ENCODE measurements around the gene USP12. TPM values are rescaled to one million over a fixed set of nuclear protein-coding genes. Genes with fewer than 3 reads are reported as not detected.

USP12 gene
- total RNA-seq, 1 donor from 2014 or later: 19.7 TPM

DNA sequence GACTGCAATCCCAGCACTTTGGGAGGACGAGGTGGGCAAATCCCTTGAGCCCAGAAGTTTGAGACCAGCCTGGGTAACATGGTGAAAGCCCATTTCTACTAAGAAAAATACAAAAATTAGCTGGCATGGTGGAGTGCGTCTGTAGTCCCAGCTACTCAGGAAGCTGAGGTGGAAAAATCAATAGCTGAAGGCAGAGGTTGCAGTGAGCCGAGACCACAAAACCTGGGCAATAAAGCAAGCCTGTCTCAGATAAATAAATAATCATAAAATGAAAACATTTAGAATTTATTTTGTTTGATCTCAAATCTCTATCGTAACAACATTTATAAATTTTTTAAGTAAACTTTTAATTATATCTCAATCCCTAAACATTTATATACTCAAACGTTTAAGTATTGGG, 36.6 kb downstream of the USP12 start:
- no peaks in the 10 kb centered on the region for H3K27me3 ChIP-seq
- no peaks in the 10 kb centered on the region for H3K4me1 ChIP-seq
- no peaks in the 10 kb centered on the region for H3K36me3 ChIP-seq
- Mint-ChIP-seq H3K36me3 (peaks cover 34% of the 10 kb centered on the region), H3K27me3 (ENCODE audit: insufficient read depth, low read depth) (no peaks in the 10 kb centered on the region), H3K27ac (no peak overlapping the region), H3K9me3 (peaks cover 26% of the 10 kb centered on the region), H3K4me1 (no peaks in the 10 kb centered on the region), H3K4me3 (no peak overlapping the region)
- DNase-seq (ENCODE audit: low spot score): no peak
- no peak overlapping the region for H3K27ac ChIP-seq
- no peak overlapping the region for H3K4me2 ChIP-seq
- peaks cover 13% of the 10 kb centered on the region for H4K20me1 ChIP-seq (ENCODE audit: low read depth)
- H3F3A ChIP-seq (ENCODE audit: low read depth): no peaks in the 10 kb centered on the region
- H3K9ac ChIP-seq: no peak overlapping the region
- peaks cover 100% of the 10 kb centered on the region for H3K79me2 ChIP-seq (ENCODE audit: low read depth)
- TF ChIP-seq, protein P1, sequence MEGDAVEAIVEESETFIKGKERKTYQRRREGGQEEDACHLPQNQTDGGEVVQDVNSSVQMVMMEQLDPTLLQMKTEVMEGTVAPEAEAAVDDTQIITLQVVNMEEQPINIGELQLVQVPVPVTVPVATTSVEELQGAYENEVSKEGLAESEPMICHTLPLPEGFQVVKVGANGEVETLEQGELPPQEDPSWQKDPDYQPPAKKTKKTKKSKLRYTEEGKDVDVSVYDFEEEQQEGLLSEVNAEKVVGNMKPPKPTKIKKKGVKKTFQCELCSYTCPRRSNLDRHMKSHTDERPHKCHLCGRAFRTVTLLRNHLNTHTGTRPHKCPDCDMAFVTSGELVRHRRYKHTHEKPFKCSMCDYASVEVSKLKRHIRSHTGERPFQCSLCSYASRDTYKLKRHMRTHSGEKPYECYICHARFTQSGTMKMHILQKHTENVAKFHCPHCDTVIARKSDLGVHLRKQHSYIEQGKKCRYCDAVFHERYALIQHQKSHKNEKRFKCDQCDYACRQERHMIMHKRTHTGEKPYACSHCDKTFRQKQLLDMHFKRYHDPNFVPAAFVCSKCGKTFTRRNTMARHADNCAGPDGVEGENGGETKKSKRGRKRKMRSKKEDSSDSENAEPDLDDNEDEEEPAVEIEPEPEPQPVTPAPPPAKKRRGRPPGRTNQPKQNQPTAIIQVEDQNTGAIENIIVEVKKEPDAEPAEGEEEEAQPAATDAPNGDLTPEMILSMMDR (IDR thresholded peaks at IDR 0.05): no peak
- TF ChIP-seq EZH2phosphoT487 (IDR thresholded peaks at IDR 0.05) (no peak), EZH2 (IDR thresholded peaks at IDR 0.05) (no peak)
- no peak overlapping the region for H3K4me3 ChIP-seq
- H2AFZ ChIP-seq (replicated peaks): no peak overlapping the region
- no peaks in the 10 kb centered on the region for H3K9me3 ChIP-seq (ENCODE audit: low read depth)

DNA sequence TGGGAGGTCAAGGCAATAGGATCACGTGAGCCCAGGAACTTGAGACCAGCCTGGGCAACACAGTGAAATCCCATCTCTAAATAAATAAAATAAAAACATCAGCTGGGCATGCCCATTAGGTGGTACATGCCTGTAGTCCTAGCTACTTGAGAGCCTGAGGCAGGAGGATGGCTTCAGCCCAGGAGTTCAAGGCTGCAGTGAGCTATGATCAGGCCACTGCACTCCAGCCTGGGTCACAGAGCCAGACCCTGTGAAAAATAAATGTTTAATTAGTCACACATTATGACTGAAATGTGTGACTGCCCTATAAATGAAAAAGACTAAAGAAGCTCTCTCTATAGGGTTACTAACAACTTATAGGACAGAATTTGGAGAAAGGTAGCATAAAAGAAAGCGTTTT, 37.7 kb downstream of the USP12 start:
- Histone ChIP-seq H3F3A (ENCODE audit: low read depth) (no peaks in the 10 kb centered on the region), H3K4me1 (no peaks in the 10 kb centered on the region), H3K4me2 (no peak overlapping the region), H3K27me3 (no peaks in the 10 kb centered on the region), H4K20me1 (ENCODE audit: low read depth) (peaks cover 13% of the 10 kb centered on the region), H2AFZ (replicated peaks) (no peak overlapping the region), H3K27ac (no peak overlapping the region), H3K9me3 (ENCODE audit: low read depth) (no peaks in the 10 kb centered on the region), H3K4me3 (no peak overlapping the region), H3K36me3 (no peaks in the 10 kb centered on the region), H3K9ac (no peak overlapping the region), H3K79me2 (ENCODE audit: low read depth) (peaks cover 100% of the 10 kb centered on the region)
- Mint-ChIP-seq H3K9me3 (peaks cover 29% of the 10 kb centered on the region), H3K4me3 (no peak overlapping the region), H3K4me1 (no peaks in the 10 kb centered on the region), H3K27ac (no peak overlapping the region), H3K36me3 (peaks cover 33% of the 10 kb centered on the region), H3K27me3 (ENCODE audit: insufficient read depth, low read depth) (no peaks in the 10 kb centered on the region)
- TF ChIP-seq EZH2 (IDR thresholded peaks at IDR 0.05) (no peak), EZH2phosphoT487 (IDR thresholded peaks at IDR 0.05) (no peak)
- TF ChIP-seq, protein P1 (IDR thresholded peaks at IDR 0.05): no peak
- no peak for DNase-seq (ENCODE audit: low spot score)

DNA sequence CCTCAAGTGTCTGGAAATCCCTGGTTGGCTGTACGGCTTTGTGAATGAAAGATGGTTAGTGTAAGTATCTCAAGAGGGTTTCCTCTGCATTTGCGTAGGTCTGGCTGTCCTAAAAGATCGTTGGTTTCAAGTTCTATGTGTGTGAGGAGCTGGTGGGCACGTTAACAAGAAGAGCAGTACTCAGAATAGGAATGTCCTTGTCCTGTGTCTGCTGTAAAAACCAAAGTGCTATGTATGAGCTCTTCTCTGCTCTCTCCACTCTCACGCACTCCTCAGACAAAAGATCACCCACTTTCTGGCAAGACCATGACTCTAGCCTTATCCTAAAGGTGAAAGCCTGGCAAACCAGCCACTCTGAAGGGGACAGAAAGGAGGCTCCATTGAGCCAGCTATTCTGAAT, 39.1 kb downstream of the USP12 start:
- H3K27ac ChIP-seq: no peak overlapping the region
- no peaks in the 10 kb centered on the region for H3K27me3 Mint-ChIP-seq (ENCODE audit: insufficient read depth, low read depth)

More for the DNA sequence above, 39.1 kb downstream of the USP12 start:
- Histone ChIP-seq H3K4me2 (no peak overlapping the region), H3K9ac (no peak overlapping the region), H3K4me3 (no peak overlapping the region), H3K36me3 (no peaks in the 10 kb centered on the region), H3K9me3 (ENCODE audit: low read depth) (no peaks in the 10 kb centered on the region), H3K4me1 (no peaks in the 10 kb centered on the region), H4K20me1 (ENCODE audit: low read depth) (peaks cover 7% of the 10 kb centered on the region), H3K79me2 (ENCODE audit: low read depth) (peaks cover 100% of the 10 kb centered on the region), H3F3A (ENCODE audit: low read depth) (no peaks in the 10 kb centered on the region), H2AFZ (replicated peaks) (no peak overlapping the region), H3K27me3 (no peaks in the 10 kb centered on the region)
- TF ChIP-seq, protein P1 (IDR thresholded peaks at IDR 0.05): no peak
- no peak for TF ChIP-seq EZH2phosphoT487 (IDR thresholded peaks at IDR 0.05)
- TF ChIP-seq EZH2 (IDR thresholded peaks at IDR 0.05): no peak
- Mint-ChIP-seq H3K36me3 (peaks cover 43% of the 10 kb centered on the region), H3K9me3 (peaks cover 41% of the 10 kb centered on the region), H3K27ac (no peak overlapping the region), H3K4me1 (no peaks in the 10 kb centered on the region), H3K4me3 (no peak overlapping the region)
- no peak for DNase-seq (ENCODE audit: low spot score)
